ENCODE data around the gene SPIB.

DNA sequence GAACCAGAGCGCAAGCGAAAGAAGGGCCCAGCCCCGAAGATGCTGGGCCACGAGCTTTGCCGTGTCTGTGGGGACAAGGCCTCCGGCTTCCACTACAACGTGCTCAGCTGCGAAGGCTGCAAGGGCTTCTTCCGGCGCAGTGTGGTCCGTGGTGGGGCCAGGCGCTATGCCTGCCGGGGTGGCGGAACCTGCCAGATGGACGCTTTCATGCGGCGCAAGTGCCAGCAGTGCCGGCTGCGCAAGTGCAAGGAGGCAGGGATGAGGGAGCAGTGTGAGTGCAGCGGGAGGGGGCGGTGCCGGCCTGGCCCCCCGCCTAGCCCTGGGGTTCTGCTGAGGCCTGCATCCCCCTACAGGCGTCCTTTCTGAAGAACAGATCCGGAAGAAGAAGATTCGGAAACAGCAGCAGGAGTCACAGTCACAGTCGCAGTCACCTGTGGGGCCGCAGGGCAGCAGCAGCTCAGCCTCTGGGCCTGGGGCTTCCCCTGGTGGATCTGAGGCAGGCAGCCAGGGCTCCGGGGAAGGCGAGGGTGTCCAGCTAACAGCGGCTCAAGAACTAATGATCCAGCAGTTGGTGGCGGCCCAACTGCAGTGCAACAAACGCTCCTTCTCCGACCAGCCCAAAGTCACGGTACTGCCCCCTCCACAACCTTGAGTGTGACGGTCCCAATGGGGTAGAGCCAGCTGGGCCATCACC is 40.4 kb upstream of the SPIB start:
- TF ChIP-seq, protein P1, sequence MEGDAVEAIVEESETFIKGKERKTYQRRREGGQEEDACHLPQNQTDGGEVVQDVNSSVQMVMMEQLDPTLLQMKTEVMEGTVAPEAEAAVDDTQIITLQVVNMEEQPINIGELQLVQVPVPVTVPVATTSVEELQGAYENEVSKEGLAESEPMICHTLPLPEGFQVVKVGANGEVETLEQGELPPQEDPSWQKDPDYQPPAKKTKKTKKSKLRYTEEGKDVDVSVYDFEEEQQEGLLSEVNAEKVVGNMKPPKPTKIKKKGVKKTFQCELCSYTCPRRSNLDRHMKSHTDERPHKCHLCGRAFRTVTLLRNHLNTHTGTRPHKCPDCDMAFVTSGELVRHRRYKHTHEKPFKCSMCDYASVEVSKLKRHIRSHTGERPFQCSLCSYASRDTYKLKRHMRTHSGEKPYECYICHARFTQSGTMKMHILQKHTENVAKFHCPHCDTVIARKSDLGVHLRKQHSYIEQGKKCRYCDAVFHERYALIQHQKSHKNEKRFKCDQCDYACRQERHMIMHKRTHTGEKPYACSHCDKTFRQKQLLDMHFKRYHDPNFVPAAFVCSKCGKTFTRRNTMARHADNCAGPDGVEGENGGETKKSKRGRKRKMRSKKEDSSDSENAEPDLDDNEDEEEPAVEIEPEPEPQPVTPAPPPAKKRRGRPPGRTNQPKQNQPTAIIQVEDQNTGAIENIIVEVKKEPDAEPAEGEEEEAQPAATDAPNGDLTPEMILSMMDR (conservative IDR thresholded peaks at IDR 0.05; ENCODE audit: low read length) = no peak
- TF ChIP-seq EZH2phosphoT487 (IDR thresholded peaks at IDR 0.05; ENCODE audit: borderline replicate concordance) = no peak

Measured in Loucy (cell line).